Measurements from ENCODE around the gene NR2C2. TPM values are rescaled to one million over a fixed set of nuclear protein-coding genes. Genes with fewer than 3 reads are reported as not detected.
A peak's percentile ranks its signal among the peaks of the same experiment; 100 is the strongest.

NR2C2 gene
- total and polyA plus RNA-seq, 11 donors = 6.2 to 38.5 (median 28.3) TPM

DNA sequence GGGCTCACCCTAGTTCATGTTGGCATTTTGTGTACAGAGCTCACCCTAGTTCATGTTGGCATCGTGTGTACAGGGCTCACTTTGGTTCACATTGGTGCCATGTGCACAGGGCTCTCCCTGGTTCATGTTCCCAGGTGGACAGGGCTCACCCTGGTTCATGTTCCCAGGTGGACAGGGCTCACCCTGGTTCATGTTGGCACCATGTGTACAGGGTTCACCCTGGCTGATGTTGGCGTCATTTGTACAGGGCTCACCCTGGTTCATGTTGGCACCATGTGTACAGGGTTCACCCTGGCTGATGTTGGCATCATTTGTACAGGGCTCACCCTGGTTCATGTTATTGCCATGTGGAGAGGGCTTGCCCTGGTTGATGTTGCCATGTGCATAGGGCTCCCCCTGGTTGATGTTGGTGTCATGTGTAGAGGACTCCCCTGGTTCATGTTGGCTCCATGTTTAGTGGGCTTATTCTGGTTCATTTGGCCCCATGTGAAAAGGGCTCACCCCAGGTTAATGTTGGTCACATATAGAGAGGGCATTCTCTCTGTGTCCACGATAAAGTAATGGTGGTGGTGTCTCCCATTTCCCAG lies 31.7 kb upstream of the NR2C2 start:
- TF ChIP-seq, protein P1, sequence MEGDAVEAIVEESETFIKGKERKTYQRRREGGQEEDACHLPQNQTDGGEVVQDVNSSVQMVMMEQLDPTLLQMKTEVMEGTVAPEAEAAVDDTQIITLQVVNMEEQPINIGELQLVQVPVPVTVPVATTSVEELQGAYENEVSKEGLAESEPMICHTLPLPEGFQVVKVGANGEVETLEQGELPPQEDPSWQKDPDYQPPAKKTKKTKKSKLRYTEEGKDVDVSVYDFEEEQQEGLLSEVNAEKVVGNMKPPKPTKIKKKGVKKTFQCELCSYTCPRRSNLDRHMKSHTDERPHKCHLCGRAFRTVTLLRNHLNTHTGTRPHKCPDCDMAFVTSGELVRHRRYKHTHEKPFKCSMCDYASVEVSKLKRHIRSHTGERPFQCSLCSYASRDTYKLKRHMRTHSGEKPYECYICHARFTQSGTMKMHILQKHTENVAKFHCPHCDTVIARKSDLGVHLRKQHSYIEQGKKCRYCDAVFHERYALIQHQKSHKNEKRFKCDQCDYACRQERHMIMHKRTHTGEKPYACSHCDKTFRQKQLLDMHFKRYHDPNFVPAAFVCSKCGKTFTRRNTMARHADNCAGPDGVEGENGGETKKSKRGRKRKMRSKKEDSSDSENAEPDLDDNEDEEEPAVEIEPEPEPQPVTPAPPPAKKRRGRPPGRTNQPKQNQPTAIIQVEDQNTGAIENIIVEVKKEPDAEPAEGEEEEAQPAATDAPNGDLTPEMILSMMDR (IDR thresholded peaks at IDR 0.05) = peak in 7 of 12 donors; percentile 7 to 32 (median 14)
- no peak for TF ChIP-seq POLR2A (IDR thresholded peaks at IDR 0.05)
- H3K27ac ChIP-seq = no peak overlapping the region
- no peaks in the 10 kb centered on the region for H3K9me3 ChIP-seq
- no peak overlapping the region for H3K4me3 ChIP-seq
- H3K4me1 ChIP-seq = peaks cover 0 to 9% (median 1%) of the 10 kb centered on the region in 12 donors
- DNase-seq (no peak), ATAC-seq (peak; percentile 6 to 47 (median 18))
- 23 to 83% (median 77%) methylated on average over 3 of the region's 3 CpGs for WGBS, 4 donors
- peaks cover 0 to 75% (median 20%) of the 10 kb centered on the region in 9 donors for H3K36me3 ChIP-seq
- intact Hi-C loops (cut with DNase I) = loop anchor here in 1 of 10 donors (10.0 kb wide), 1 partner anchor 401 kb away; no protein-coding TSS in a partner anchor
- no peaks in the 10 kb centered on the region for H3K27me3 ChIP-seq

DNA sequence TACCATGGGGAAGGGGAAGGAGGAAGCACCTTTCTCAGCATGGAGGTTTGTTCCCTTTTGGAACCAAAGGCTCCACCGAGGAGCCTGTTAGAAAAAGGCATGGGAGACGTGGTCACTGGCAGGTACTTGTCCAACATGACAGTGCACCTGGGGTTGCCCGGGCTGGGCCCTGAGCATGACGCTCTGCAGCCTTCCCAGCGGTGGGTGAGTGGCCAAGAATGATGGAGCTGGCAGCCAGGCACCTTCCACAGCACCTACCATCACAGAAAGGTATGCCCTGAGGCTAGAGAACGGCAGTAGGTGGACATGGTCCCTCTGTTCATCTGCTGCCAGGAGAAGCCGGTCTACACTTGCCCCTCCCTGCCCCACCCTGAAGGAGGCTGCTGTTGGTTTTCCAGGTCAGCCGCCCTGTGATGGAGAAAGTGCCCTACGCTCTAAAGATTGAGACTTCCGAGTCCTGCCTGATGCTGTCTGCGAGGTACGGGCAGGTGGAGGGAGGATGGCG lies 29.0 kb upstream of the NR2C2 start:
- intact Hi-C loops (cut with DNase I) = loop anchor here in 1 of 10 donors (10.0 kb wide), 1 partner anchor 404 kb away; no protein-coding TSS in a partner anchor

DNA sequence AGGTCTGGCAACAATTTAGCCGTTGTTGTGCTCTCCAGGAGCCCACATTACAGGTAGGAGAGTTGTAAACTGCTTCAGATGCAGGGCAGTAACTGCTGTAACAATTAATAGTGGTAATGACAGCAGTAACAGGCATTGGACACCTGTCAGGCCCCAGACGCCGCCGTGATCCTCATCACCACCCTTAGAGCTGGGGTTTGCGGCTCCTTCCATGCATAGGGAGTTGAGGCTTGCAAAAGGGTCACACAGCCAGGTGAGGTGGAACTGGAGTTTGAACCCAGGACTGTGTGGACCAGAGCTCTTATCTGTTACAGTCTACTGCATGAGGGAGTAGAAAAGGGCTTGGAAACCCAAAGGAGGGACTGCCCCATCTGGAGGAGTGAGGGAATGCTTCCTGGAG lies 26.8 kb upstream of the NR2C2 start:
- Histone ChIP-seq H3K9me3 (no peaks in the 10 kb centered on the region), H3K36me3 (peaks cover 0 to 78% (median 17%) of the 10 kb centered on the region in 9 donors), H3K4me3 (no peak overlapping the region), H3K4me1 (peaks cover 0 to 10% (median 6%) of the 10 kb centered on the region in 12 donors), H3K27me3 (no peaks in the 10 kb centered on the region), H3K27ac (no peak overlapping the region)
- DNase-seq = no peak
- WGBS, 4 donors = 90 to 92% (median 91%) methylated on average over 5 of the region's 5 CpGs
- TF ChIP-seq POLR2A (IDR thresholded peaks at IDR 0.05) = no peak
- TF ChIP-seq, protein P1 (IDR thresholded peaks at IDR 0.05) = no peak
- ATAC-seq = peak in 1 of 4 donors; percentile 1
- intact Hi-C loops (cut with DNase I) = loop anchor here in 9 of 10 donors (2.0 to 10.0 kb wide), 13 partner anchors 124 to 484 kb away; partner anchors contain the start of genes C3orf20 (in 4 of the 9) and MRPS25 (in 1 of the 9)

More for the DNA sequence above, 29.0 kb upstream of the NR2C2 start:
- Histone ChIP-seq H3K4me1 (peaks cover 0 to 18% (median 9%) of the 10 kb centered on the region in 12 donors), H3K27me3 (no peaks in the 10 kb centered on the region), H3K27ac (no peak overlapping the region), H3K9me3 (no peaks in the 10 kb centered on the region), H3K4me3 (no peak overlapping the region), H3K36me3 (peaks cover 0 to 66% (median 14%) of the 10 kb centered on the region in 9 donors)
- ATAC-seq (no peak), DNase-seq (no peak)
- WGBS, 4 donors = 81 to 89% (median 86%) methylated on average over 12 to 13 of the region's 13 CpGs
- no peak for TF ChIP-seq POLR2A (IDR thresholded peaks at IDR 0.05)
- TF ChIP-seq, protein P1 (IDR thresholded peaks at IDR 0.05) = no peak

DNA sequence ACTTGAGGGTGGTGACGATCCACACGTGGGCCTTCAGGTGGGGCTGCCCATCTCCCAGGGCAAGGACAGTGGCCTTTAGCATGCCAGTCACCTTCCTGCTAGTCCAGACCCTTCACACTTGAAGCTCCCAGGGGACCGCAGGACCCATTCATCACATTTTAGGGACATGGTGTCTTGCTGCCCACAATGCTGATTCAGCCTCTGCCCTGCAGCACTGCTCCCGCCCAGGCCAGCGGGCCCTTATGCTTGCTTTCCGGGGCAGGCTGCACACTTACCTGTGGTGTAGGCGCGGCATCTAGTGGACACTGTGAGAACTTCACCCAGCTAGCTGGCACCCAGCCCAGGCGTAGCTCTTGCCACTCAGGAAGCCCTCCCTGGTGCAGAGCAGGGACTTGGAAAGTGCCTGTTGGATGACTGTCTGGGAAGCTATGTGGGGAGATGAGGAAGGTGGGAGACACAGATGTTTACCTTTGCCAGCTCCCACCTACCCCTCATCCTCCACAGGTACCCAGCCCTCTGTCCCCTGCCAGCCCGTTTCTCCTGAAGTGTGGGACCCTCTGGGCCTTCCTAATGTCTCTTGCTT lies 26.3 kb upstream of the NR2C2 start:
- H3K4me3 ChIP-seq = no peak overlapping the region
- intact Hi-C loops (cut with DNase I) = loop anchor here (1.0 to 10.0 kb wide), 16 partner anchors 124 to 484 kb away; partner anchors contain the start of genes C3orf20 (in 4 of the 10) and MRPS25 (in 1 of the 10)
- H3K36me3 ChIP-seq = peaks cover 0 to 77% (median 21%) of the 10 kb centered on the region in 9 donors
- H3K9me3 ChIP-seq = no peaks in the 10 kb centered on the region
- TF ChIP-seq, protein P1 (IDR thresholded peaks at IDR 0.05) = peak in 11 of 12 donors; percentile 96 to 99 (median 98)
- no peak for TF ChIP-seq POLR2A (IDR thresholded peaks at IDR 0.05)
- H3K4me1 ChIP-seq = peaks cover 0 to 10% (median 6%) of the 10 kb centered on the region in 12 donors
- no peak overlapping the region for H3K27ac ChIP-seq
- H3K27me3 ChIP-seq = no peaks in the 10 kb centered on the region
- 9 to 19% (median 13%) methylated on average over 8 to 10 of the region's 10 CpGs for WGBS, 4 donors
- ATAC-seq (peak; percentile 88 to 94 (median 94)), DNase-seq (peak; percentile 87 to 94 (median 87))
